MM.1S (cell line): Measurements from ENCODE around the gene KRT39.

ENCODE experiments used
- DNase-seq: peaks from one replicate; pipeline ENCODE4 v3.0.0-alpha.2; 2015
- H2AFZ ChIP-seq: fragments of 300-600 bp; sonication (generic); 2 replicates; pipeline ENCODE4 v1.6.0; 2016; ENCODE audit warnings: antibody characterized with exemption, low read length
- H3F3A ChIP-seq: fragments of 300-600 bp; sonication (generic); 2 replicates; pipeline ENCODE4 v1.6.1; 2016; ENCODE audit warnings: mild to moderate bottlenecking, antibody characterized with exemption, low read length, moderate library complexity, mixed read lengths; ENCODE audit not compliant: insufficient read depth
- H3K27ac ChIP-seq: fragments of 300-600 bp; sonication (generic); 2 replicates; pipeline ENCODE4 v1.5.1; 2016; ENCODE audit warnings: mild to moderate bottlenecking, low read length
- H3K27me3 ChIP-seq: fragments of 300-600 bp; sonication (generic); replicated peaks from 2 replicates; pipeline ENCODE4 v1.6.0; 2016; ENCODE audit warnings: low read length; ENCODE audit not compliant: insufficient read depth
- H3K36me3 ChIP-seq: fragments of 300-600 bp; sonication (generic); replicated peaks from 2 replicates; pipeline ENCODE4 v1.6.1; 2016; ENCODE audit warnings: mild to moderate bottlenecking, low read length, mixed read lengths; ENCODE audit not compliant: insufficient read depth
- H3K4me1 ChIP-seq: fragments of 300-600 bp; sonication (generic); 2 replicates; pipeline ENCODE4 v1.6.1; 2016; ENCODE audit warnings: low read length, mixed read lengths
- H3K4me2 ChIP-seq: fragments of 300-600 bp; sonication (generic); 2 replicates; pipeline ENCODE4 v1.6.0; 2016; ENCODE audit warnings: low read depth, low read length
- H3K4me3 ChIP-seq: fragments of 300-600 bp; sonication (generic); 2 replicates; pipeline ENCODE4 v1.5.1; 2016; ENCODE audit warnings: low read length, mixed read lengths
- H3K79me2 ChIP-seq: fragments of 300-600 bp; sonication (generic); 2 replicates; pipeline ENCODE4 v1.6.1; 2016; ENCODE audit warnings: mixed run types, low read length, mixed read lengths
- H3K9ac ChIP-seq: fragments of 300-600 bp; sonication (generic); 2 replicates; pipeline ENCODE4 v1.6.1; 2016; ENCODE audit warnings: low read length, mixed read lengths
- H3K9me2 ChIP-seq: fragments of 300-600 bp; sonication (generic); replicated peaks from 2 replicates; pipeline ENCODE4 v1.6.1; 2016; ENCODE audit warnings: mild to moderate bottlenecking, low read length, mixed read lengths; ENCODE audit not compliant: insufficient read depth
- H3K9me3 ChIP-seq: fragments of 300-600 bp; sonication (generic); replicated peaks from 2 replicates; pipeline ENCODE4 v1.6.1; 2016; ENCODE audit warnings: mild to moderate bottlenecking, low read length, mixed read lengths; ENCODE audit not compliant: insufficient read depth
- H4K20me1 ChIP-seq: fragments of 300-600 bp; sonication (generic); 2 replicates; pipeline ENCODE4 v1.6.1; 2016; ENCODE audit warnings: mild to moderate bottlenecking, low read length, moderate library complexity, mixed read lengths; ENCODE audit not compliant: insufficient read depth
- CTCF ChIP-seq: fragments of 300-600 bp; sonication (generic); IDR thresholded peaks from 2 replicates; pipeline ENCODE4 v1.5.1; 2016; ENCODE audit warnings: antibody characterized with exemption, low read length, mixed read lengths
- EZH2 ChIP-seq: fragments of 300-600 bp; sonication (generic); optimal IDR thresholded peaks from 2 replicates; pipeline ENCODE3; 2017; ENCODE audit warnings: low read depth, mild to moderate bottlenecking, antibody characterized with exemption, low read length, mixed read lengths
- EZH2phosphoT487 ChIP-seq: fragments of 300-600 bp; sonication (generic); IDR thresholded peaks from 2 replicates; pipeline ENCODE4 v1.6.1; 2018; ENCODE audit warnings: antibody characterized with exemption, low read length

The KRT39 gene

GRCh38 chr17:41009936-41010335, 43.2 kb upstream of the KRT39 start:
- Histone ChIP-seq H3K36me3 (no peaks in the 10 kb centered on the region), H3K27ac (no peak overlapping the region), H3F3A (no peaks in the 10 kb centered on the region), H3K9ac (no peak overlapping the region), H3K4me2 (no peak overlapping the region), H3K27me3 (no peaks in the 10 kb centered on the region), H3K79me2 (no peaks in the 10 kb centered on the region), H4K20me1 (no peaks in the 10 kb centered on the region), H2AFZ (no peak overlapping the region), H3K9me3 (no peaks in the 10 kb centered on the region), H3K9me2 (no peaks in the 10 kb centered on the region; the same call in 1 of the 2 replicates), H3K4me1 (no peaks in the 10 kb centered on the region), H3K4me3 (no peak overlapping the region)
- DNase-seq = no peak
- TF ChIP-seq EZH2 = no peak
- no peak for TF ChIP-seq CTCF
- no peak for TF ChIP-seq EZH2phosphoT487

GRCh38 chr17:41009301-41009760, 42.6 kb upstream of the KRT39 start:
- Histone ChIP-seq H3K9ac (no peak overlapping the region), H3K36me3 (no peaks in the 10 kb centered on the region), H3F3A (no peaks in the 10 kb centered on the region), H2AFZ (no peak overlapping the region), H3K27ac (no peak overlapping the region), H4K20me1 (no peaks in the 10 kb centered on the region), H3K4me1 (no peaks in the 10 kb centered on the region), H3K4me2 (no peak overlapping the region), H3K4me3 (no peak overlapping the region), H3K9me2 (no peaks in the 10 kb centered on the region; the same call in 1 of the 2 replicates), H3K27me3 (no peaks in the 10 kb centered on the region), H3K9me3 (no peaks in the 10 kb centered on the region), H3K79me2 (no peaks in the 10 kb centered on the region)
- TF ChIP-seq EZH2phosphoT487 (no peak), EZH2 (no peak), CTCF (no peak)
- DNase-seq = no peak

DNA sequence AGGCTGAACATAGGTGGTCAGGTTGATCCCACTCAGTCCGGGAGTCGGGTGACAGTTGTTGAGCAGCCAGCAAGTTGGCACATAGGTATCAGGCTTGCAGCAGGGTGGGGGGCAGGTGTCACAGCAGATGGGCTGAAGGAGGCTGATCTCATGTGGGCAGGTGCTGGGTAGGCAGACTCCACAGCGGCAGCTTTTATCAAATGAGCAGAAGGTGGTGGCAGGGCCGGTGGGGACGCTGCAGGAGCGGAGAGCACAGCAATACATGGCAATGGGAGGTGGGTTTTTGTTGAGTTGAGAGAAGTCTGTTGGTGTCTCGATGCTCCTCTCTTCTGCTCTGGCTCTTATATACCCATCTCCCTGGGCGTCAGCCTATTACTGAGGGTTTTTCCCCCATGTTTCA, 42.1 kb upstream of the KRT39 start, which contains the start of gene KRTAP3-1:
Gene KRTAP3-1, minus strand, starts transcription at position 318 of the 400 bp plus-strand sequence. Its CDS starts 54 bp downstream, at position 264.
- H2AFZ ChIP-seq = no peak within 1 kb of the TSS
- no peaks in the 10 kb centered on the region for H3F3A ChIP-seq
- H3K36me3 ChIP-seq = no peaks in the 10 kb centered on the region
- H3K79me2 ChIP-seq = no peaks in the 10 kb centered on the region
- no peak within 1 kb of the TSS for H3K27ac ChIP-seq
- no peaks in the 10 kb centered on the region for H3K4me1 ChIP-seq
- H3K9me2 ChIP-seq = no peaks in the 10 kb centered on the region; the same call in 1 of the 2 replicates
- H3K4me2 ChIP-seq = no peak within 1 kb of the TSS
- no peak within 1 kb of the TSS for H3K4me3 ChIP-seq
- H4K20me1 ChIP-seq = no peaks in the 10 kb centered on the region
- no peak within 1 kb of the TSS for H3K9ac ChIP-seq
- H3K27me3 ChIP-seq = no peaks in the 10 kb centered on the region
- H3K9me3 ChIP-seq = no peaks in the 10 kb centered on the region
- DNase-seq = no peak
- no peak for TF ChIP-seq EZH2
- no peak for TF ChIP-seq CTCF
- no peak for TF ChIP-seq EZH2phosphoT487
